GM12873 (cell line): Measurements from ENCODE around the gene ABCA9.

Source experiments
- CTCF ChIP-seq: IDR thresholded peaks from 2 replicates; pipeline ENCODE4 v1.5.1; 2012; ENCODE audit warnings: low read depth, mild to moderate bottlenecking, moderate library complexity, low read length, control low read depth; ENCODE audit not compliant: insufficient read depth; ENCODE audit errors: missing control alignments

ABCA9 gene

GRCh38 chr17:68969101-68969500, 91.6 kb downstream of the ABCA9 start:
- no peak for TF ChIP-seq CTCF

GRCh38 chr17:68963958-68964357, 96.8 kb downstream of the ABCA9 start:
- no peak for TF ChIP-seq CTCF

GRCh38 chr17:68961214-68961882, 99.4 kb downstream of the ABCA9 start:
- TF ChIP-seq CTCF: no peak

- no peak for TF ChIP-seq CTCF
Observed at GRCh38 chr17:68957944-68958343, 102.8 kb downstream of the ABCA9 start.

- TF ChIP-seq CTCF: no peak
Observed at GRCh38 chr17:68955181-68955841, 105.4 kb downstream of the ABCA9 start, which contains the start of gene ABCA8. Gene ABCA8, minus strand, starts transcription at chr17:68955392. Its CDS starts 13,358 bp downstream, at chr17:68942034.

- TF ChIP-seq CTCF: no peak
Observed at GRCh38 chr17:68954146-68954896, 106.4 kb downstream of the ABCA9 start.

- TF ChIP-seq CTCF: no peak
Observed at GRCh38 chr17:68953340-68953997, 107.3 kb downstream of the ABCA9 start.
